ENCODE results near the gene SH3PXD2B. TPM values are rescaled to one million over a fixed set of nuclear protein-coding genes. Genes with fewer than 3 reads are reported as not detected.

Gene SH3PXD2B
- total RNA-seq, 1 experiment from 2014 or later, result 27.5 TPM

- Histone ChIP-seq H3K27me3 (ENCODE audit: insufficient read depth, low read length) (no peaks in the 10 kb centered on the region), H3K4me3 (replicated peaks in 1 of 2; ENCODE audit: low read depth in 1 of 2, low read length in 2 of 2) (no peak overlapping the region), H3K27ac (ENCODE audit: low read depth, low read length) (no peak overlapping the region), H3K36me3 (ENCODE audit: control insufficient read depth in 1 of 2, insufficient read depth in 2 of 2, low read length in 2 of 2) (no peaks in the 10 kb centered on the region; a peak in 2 of 4 replicates), H2AFZ (ENCODE audit: low read depth, low read length, poor library complexity, severe bottlenecking) (no peak overlapping the region), H3K9me2 (ENCODE audit: insufficient read depth) (no peaks in the 10 kb centered on the region), H4K20me1 (ENCODE audit: insufficient read depth) (no peaks in the 10 kb centered on the region), H3K4me2 (ENCODE audit: low read length) (no peak overlapping the region), H3K9ac (ENCODE audit: low read length) (no peak overlapping the region), H3K4me1 (ENCODE audit: control insufficient read depth in 1 of 2, insufficient read depth in 2 of 2, low read length in 2 of 2) (peaks cover 0 to 10% of the 10 kb centered on the region in 2 experiments; a peak in 2 of 4 replicates), H3K79me2 (ENCODE audit: insufficient read depth, low read length) (peaks cover 6% of the 10 kb centered on the region; the same call in 1 of the 2 replicates), H3K9me3 (ENCODE audit: control insufficient read depth in 1 of 2, insufficient read depth in 1 of 2, low read depth in 1 of 2, low read length in 2 of 2) (no peaks in the 10 kb centered on the region)
- intact Hi-C loops (cut with micrococcal nuclease), result no loop called here
- RAD21 ChIA-PET (ENCODE audit: low non-redundant PET in 1 of 2, low total read pairs in 2 of 2, uncharacterized antibody in 2 of 2, unreplicated experiment in 2 of 2), result no interaction called here
- no TSS peak for BruUV-seq (replicated peaks)
- DNase-seq (ENCODE audit: low read depth, low spot score) (no peak), ATAC-seq (peak; percentile 56; the same call in 1 of the 2 replicates)
- POLR2A ChIA-PET, result no interaction called here
- CTCF ChIA-PET, result no interaction called here
- no peak for TF ChIP-seq POLR2AphosphoS5 (IDR thresholded peaks at IDR 0.05; ENCODE audit: low read depth, low read length)
- no peak for TF ChIP-seq ELF1 (IDR thresholded peaks at IDR 0.05; ENCODE audit: borderline replicate concordance, low read depth)
- TF ChIP-seq YY1 (IDR thresholded peaks at IDR 0.05; ENCODE audit: extremely low read depth, insufficient replicate concordance, low read depth, low read length), result no peak
These were observed 30.8 kb downstream of the SH3PXD2B start for GRCh38 chr5:172423379-172424110.

DNA sequence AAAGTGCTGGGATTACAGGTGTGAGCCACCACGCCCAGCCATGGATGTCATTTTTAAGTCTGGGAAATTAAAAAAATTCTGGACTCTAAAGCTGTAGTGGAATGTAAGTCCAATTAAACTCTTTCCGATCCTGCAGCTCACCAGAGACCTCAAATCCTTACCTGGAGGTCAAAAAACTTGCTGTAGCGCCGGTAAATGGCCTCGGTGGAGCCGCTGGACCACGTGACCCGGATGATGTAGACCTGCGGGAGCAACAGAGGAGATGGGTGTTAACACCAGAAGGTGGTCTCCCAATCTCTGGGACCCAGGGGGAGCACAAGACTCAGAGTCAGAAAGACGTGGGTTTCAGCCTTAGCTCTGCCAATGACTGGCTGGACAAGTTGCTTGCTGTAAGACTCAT is 32.1 kb downstream of the SH3PXD2B start:
- DNase-seq (ENCODE audit: low read depth, low spot score) (no peak), ATAC-seq (no peak)
- no peaks in the 10 kb centered on the region for H3K9me2 ChIP-seq (ENCODE audit: insufficient read depth)
- CTCF ChIA-PET, result no interaction called here
- H3K9ac ChIP-seq (ENCODE audit: low read length), result no peak overlapping the region
- no peak overlapping the region for H3K4me3 ChIP-seq (replicated peaks in 1 of 2; ENCODE audit: low read depth in 1 of 2, low read length in 2 of 2)
- RAD21 ChIA-PET (ENCODE audit: low non-redundant PET in 1 of 2, low total read pairs in 2 of 2, uncharacterized antibody in 2 of 2, unreplicated experiment in 2 of 2), result no interaction called here
- TF ChIP-seq YY1 (IDR thresholded peaks at IDR 0.05; ENCODE audit: extremely low read depth, insufficient replicate concordance, low read depth, low read length), result no peak
- TF ChIP-seq FOSL1 (IDR thresholded peaks at IDR 0.05; ENCODE audit: low read depth), result no peak
- no peak for TF ChIP-seq SP1 (IDR thresholded peaks at IDR 0.05; ENCODE audit: low read depth)
- TF ChIP-seq ZNF274 (IDR thresholded peaks at IDR 0.05; ENCODE audit: low read depth, low read length), result no peak
- no peak for TF ChIP-seq EGR1 (IDR thresholded peaks at IDR 0.05; ENCODE audit: low read depth)
- no peak for TF ChIP-seq TCF7L2 (IDR thresholded peaks at IDR 0.05; ENCODE audit: borderline replicate concordance, extremely low read depth, insufficient read depth, insufficient read length)
- TF ChIP-seq, protein P1, sequence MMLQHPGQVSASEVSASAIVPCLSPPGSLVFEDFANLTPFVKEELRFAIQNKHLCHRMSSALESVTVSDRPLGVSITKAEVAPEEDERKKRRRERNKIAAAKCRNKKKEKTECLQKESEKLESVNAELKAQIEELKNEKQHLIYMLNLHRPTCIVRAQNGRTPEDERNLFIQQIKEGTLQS (IDR thresholded peaks at IDR 0.05), result no peak
- no peak for TF ChIP-seq SRF (IDR thresholded peaks at IDR 0.05; ENCODE audit: low read depth)
- no peak for TF ChIP-seq ELF1 (IDR thresholded peaks at IDR 0.05; ENCODE audit: borderline replicate concordance, low read depth)
- TF ChIP-seq RAD21 (IDR thresholded peaks at IDR 0.05; ENCODE audit: low read depth), result no peak
- no peak overlapping the region for H3K4me2 ChIP-seq (ENCODE audit: low read length)
- H3K4me1 ChIP-seq (ENCODE audit: control insufficient read depth in 1 of 2, insufficient read depth in 2 of 2, low read length in 2 of 2), result peaks cover 0 to 10% of the 10 kb centered on the region in 2 experiments; a peak in 2 of 4 replicates
- H3K9me3 ChIP-seq (ENCODE audit: control insufficient read depth in 1 of 2, insufficient read depth in 1 of 2, low read depth in 1 of 2, low read length in 2 of 2), result no peaks in the 10 kb centered on the region
- no peaks in the 10 kb centered on the region for H4K20me1 ChIP-seq (ENCODE audit: insufficient read depth)
- BruUV-seq (replicated peaks), result no TSS peak
- H3K79me2 ChIP-seq (ENCODE audit: insufficient read depth, low read length), result peaks cover 4% of the 10 kb centered on the region; the same call in 1 of the 2 replicates
- POLR2A ChIA-PET, result no interaction called here
- intact Hi-C loops (cut with micrococcal nuclease), result no loop called here
- no peaks in the 10 kb centered on the region for H3K27me3 ChIP-seq (ENCODE audit: insufficient read depth, low read length)
- no peak overlapping the region for H2AFZ ChIP-seq (ENCODE audit: low read depth, low read length, poor library complexity, severe bottlenecking)
- H3K27ac ChIP-seq (ENCODE audit: low read depth, low read length), result no peak overlapping the region
- no peaks in the 10 kb centered on the region; a peak in 2 of 4 replicates for H3K36me3 ChIP-seq (ENCODE audit: control insufficient read depth in 1 of 2, insufficient read depth in 2 of 2, low read length in 2 of 2)

All from HCT116 (cell line).